ENCODE data around the gene UMPS.
"Not testable (repeated sequence)": the region's sequence is repeated elsewhere in the genome, so short reads cannot be mapped to it uniquely, and the experiment has no call there.

UMPS gene

GRCh38 chr3:124751501-124751900 is 21.2 kb downstream of the UMPS start:
- peaks cover 12% of the 10 kb centered on the region for H3K36me3 ChIP-seq
- H3K9me3 ChIP-seq, result no peaks in the 10 kb centered on the region
- H3K4me1 ChIP-seq, result no peaks in the 10 kb centered on the region
- no peaks in the 10 kb centered on the region for H3K27me3 ChIP-seq
- TF ChIP-seq, protein P1, sequence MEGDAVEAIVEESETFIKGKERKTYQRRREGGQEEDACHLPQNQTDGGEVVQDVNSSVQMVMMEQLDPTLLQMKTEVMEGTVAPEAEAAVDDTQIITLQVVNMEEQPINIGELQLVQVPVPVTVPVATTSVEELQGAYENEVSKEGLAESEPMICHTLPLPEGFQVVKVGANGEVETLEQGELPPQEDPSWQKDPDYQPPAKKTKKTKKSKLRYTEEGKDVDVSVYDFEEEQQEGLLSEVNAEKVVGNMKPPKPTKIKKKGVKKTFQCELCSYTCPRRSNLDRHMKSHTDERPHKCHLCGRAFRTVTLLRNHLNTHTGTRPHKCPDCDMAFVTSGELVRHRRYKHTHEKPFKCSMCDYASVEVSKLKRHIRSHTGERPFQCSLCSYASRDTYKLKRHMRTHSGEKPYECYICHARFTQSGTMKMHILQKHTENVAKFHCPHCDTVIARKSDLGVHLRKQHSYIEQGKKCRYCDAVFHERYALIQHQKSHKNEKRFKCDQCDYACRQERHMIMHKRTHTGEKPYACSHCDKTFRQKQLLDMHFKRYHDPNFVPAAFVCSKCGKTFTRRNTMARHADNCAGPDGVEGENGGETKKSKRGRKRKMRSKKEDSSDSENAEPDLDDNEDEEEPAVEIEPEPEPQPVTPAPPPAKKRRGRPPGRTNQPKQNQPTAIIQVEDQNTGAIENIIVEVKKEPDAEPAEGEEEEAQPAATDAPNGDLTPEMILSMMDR (IDR thresholded peaks at IDR 0.05; ENCODE audit: low read depth, low read length), result no peak
- DNase-seq, result no peak
- no peak overlapping the region for H3K4me3 ChIP-seq (ENCODE audit: low read depth, low read length)

DNA sequence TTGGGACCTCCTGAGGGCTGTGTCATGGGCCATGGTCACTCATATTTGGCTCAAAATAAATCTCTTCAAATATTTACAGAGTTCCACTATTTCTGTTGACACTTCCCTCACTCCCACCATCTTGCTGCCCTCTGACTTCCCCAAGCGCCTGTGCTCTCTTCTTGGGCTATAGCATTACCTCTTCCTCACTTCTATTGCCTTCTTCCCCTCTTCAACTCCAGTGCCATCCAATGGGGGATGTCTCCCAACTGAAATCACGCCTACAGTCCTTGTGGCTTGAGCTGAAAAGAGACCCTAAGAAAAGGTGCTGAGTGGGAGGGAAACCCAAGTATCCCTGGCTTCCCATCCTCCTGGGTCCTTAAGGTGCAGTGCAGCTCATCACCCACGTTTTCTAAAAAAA is 21.8 kb downstream of the UMPS start:
- TF ChIP-seq, protein P1 (IDR thresholded peaks at IDR 0.05; ENCODE audit: low read depth, low read length), result no peak

GRCh38 chr3:124757926-124758325 is 27.7 kb downstream of the UMPS start:
- not testable (repeated sequence) for H3K36me3 ChIP-seq; H3K27me3 ChIP-seq; H3K4me1 ChIP-seq; DNase-seq; H3K4me3 ChIP-seq (ENCODE audit: low read depth, low read length); H3K9me3 ChIP-seq

More for the DNA sequence above, 21.8 kb downstream of the UMPS start:
- no peaks in the 10 kb centered on the region for H3K9me3 ChIP-seq
- no peak for DNase-seq
- H3K4me1 ChIP-seq, result no peaks in the 10 kb centered on the region
- H3K4me3 ChIP-seq (ENCODE audit: low read depth, low read length), result no peak overlapping the region
- H3K36me3 ChIP-seq, result peaks cover 6% of the 10 kb centered on the region
- H3K27me3 ChIP-seq, result no peaks in the 10 kb centered on the region

DNA sequence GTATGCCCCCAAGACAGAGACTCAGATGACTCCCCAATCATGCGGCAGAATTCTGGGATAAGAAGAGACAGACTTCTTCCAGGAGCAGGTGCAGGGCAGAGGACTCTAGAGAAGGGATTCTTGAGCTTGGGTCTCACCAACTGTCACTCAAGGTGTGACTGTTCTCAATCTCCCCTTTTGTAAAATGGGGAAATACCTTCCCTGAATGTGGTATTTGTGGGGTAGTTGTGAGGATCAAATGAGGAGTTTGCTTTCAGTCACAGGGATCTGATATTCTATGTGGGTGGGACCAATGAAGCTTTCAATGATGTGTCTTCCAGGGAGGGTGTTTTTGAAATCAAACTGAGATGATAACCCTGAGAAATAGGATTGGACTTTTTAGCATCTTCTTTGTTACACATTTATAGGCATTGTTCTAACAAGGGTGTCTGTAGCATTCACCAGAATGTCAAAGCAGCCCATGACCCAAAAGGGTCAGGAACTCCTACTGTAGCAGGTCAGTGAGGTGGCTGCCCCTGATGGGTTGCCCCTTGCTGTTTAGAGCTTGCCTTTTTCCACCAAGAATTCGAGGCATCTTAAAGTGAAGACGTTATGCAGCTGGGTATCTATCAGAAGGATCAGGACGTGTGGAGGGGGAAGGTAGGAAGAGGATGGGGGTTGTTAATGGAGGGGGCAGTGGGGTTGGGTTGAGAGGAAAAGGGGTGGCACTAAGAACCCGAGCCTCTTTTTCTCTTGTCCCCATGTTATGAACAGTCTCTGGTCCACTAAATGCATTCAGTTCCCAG is 28.8 kb downstream of the UMPS start:
- Histone ChIP-seq H3K4me3 (ENCODE audit: low read depth, low read length) (no peak overlapping the region), H3K4me1 (no peaks in the 10 kb centered on the region; the same call in 1 of the 2 replicates), H3K9me3 (no peaks in the 10 kb centered on the region), H3K27me3 (no peaks in the 10 kb centered on the region), H3K36me3 (no peaks in the 10 kb centered on the region)
- TF ChIP-seq, protein P1 (IDR thresholded peaks at IDR 0.05; ENCODE audit: low read depth, low read length), result no peak
- DNase-seq, result no peak

- TF ChIP-seq, protein P1 (IDR thresholded peaks at IDR 0.05; ENCODE audit: low read depth, low read length), result no peak
- DNase-seq, result no peak
- Histone ChIP-seq H3K27me3 (no peaks in the 10 kb centered on the region), H3K4me3 (ENCODE audit: low read depth, low read length) (no peak overlapping the region), H3K4me1 (no peaks in the 10 kb centered on the region; the same call in 1 of the 2 replicates), H3K36me3 (no peaks in the 10 kb centered on the region), H3K9me3 (no peaks in the 10 kb centered on the region)
Measured at GRCh38 chr3:124759666-124760401, 29.6 kb downstream of the UMPS start.

GRCh38 chr3:124760601-124761000 is 30.3 kb downstream of the UMPS start:
- H3K27me3 ChIP-seq, result no peaks in the 10 kb centered on the region
- no peak overlapping the region for H3K4me3 ChIP-seq (ENCODE audit: low read depth, low read length)
- DNase-seq, result no peak
- H3K9me3 ChIP-seq, result no peaks in the 10 kb centered on the region
- H3K4me1 ChIP-seq, result no peaks in the 10 kb centered on the region; the same call in 1 of the 2 replicates
- H3K36me3 ChIP-seq, result peaks cover 3% of the 10 kb centered on the region; the same call in 1 of the 2 replicates
- TF ChIP-seq, protein P1 (IDR thresholded peaks at IDR 0.05; ENCODE audit: low read depth, low read length), result no peak

Measured in BE2C (cell line).